Femur (tissue), 1 donor: ENCODE results near the gene LYRM2.

Source experiments
- DNase-seq: peaks from one replicate; pipeline ENCODE4 v3.0.0-alpha.2; 2017

Gene LYRM2

DNA sequence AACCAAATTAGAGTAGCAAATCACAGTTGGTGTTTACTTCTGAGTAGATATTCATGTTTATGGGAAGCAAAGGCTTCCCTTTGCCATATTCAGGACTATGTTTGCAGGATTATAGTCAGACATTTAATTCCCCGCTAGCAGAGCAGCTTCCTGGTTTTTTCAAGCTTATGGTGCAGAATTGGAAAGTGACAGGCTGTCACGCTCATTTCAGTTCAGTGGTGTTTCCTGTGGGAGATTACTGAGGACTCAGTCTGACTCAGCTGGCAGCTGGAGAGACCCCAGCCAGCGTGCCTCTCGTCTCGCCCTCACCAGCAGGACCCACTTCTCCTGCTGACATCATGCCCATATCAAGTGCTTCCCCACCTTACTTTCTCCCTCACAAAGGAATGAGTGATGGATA lies 85.1 kb downstream of the LYRM2 start:
- DNase-seq: no peak

DNA sequence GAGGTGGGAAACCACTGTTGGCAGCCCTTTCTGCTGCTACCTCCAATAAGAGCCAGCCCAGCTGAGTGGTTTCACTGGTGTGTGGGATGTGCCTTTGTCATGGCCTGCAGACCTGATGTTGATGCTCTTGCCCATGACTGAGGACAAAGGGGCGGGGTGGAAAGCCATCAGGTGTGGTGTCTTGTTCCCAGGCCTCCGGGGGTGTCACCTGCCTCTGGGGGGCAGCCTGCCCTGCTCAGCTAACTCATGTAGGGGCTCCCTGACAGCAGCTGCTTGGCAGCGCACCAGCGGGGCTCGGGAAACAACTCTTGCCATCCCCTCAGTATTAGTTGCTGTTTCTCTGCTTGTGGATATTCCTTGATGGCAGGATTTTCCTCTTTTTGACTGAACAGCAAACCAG lies 91.3 kb downstream of the LYRM2 start:
- DNase-seq: no peak

DNA sequence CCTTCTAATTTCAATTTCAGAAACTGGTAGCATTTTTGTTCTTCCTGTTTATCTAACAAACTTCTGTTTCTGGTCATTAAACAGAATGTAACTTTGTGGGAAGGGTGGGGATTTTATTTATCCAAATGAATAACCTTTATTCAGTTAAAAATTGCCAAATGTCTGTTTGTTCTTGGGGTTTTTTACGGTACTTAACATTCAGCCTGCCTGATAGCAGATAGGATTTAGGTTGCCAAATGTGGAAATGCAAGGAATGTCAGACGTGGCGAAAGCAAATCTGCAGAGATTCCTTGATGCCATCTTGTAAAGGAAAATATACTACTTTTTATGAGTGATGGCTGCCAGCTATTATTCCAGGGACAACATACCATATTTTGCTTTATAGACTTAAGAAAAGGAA lies 95.7 kb downstream of the LYRM2 start:
- no peak for DNase-seq

DNA sequence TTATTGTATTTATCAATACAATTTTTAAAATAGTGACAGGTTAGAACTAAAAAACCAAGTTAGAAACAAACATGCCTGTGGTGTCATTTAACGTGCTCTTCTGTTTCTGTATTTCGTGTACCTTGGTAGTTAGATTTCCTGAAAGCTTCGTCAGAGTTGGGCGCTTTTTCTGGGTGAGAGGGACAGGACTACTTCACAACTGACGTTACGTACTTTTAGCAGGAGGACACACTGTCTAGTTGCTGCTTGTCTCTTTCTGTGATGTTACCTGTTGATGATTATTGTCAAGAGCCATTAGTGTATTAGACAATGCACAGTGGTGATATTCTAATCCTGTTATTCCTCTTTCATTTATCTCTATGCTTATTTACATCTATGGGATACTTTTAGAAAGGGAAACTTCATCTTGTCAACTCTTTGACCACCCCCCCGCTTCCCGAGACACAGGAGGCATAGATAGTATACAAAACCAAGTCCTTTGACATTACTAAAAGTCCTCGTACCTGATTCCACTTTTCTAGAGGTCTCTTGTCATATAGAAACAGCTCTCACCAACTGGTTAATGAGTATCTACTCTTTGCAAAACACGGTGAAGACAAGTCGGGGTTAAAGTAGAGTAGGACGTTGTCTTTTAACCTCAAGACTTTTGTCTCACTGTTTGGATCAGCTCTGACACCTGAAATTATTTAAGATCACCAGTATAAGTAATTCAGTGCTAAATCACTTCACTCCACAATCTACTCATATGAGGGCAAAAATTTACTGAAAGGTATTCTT lies 96.3 kb downstream of the LYRM2 start:
- DNase-seq: no peak

DNA sequence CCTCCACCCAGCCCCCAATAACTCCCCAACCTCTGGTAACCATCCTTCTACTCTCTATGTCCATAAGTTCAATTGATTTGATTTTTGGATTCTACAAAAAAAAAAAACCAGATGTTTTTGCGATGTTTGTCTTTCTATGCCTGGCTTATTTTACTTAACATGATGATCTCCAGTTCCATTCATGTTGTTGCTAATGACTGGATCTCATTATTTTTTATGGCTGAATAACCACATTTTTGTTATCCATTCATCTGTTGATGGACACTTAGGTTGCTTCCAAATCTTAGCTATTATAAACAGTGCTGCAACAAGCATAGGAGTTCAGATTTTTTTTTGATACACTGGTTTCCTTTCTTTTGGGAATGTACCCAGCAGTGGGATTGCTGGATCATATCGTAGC lies 98.8 kb downstream of the LYRM2 start:
- no peak for DNase-seq

DNA sequence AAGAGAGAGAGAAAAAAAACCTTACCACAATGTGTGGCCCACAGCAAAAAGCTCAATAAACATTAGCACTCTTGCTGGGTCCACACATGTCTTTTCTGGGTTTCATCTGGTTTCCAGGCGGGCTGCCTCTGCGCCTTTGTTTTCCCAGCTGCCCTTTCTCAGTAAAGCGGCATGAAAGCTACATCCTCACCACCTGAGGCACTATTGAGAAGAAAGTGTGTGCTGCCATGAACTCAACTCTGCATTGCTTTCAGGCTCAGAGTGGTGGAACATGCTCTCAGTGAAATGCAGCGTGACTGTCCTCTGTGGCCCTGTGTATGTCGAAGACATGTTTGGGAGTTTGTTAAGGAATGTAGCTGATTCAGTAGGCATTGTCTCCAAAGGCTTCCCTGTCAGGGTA lies 102.3 kb downstream of the LYRM2 start:
- no peak for DNase-seq

DNA sequence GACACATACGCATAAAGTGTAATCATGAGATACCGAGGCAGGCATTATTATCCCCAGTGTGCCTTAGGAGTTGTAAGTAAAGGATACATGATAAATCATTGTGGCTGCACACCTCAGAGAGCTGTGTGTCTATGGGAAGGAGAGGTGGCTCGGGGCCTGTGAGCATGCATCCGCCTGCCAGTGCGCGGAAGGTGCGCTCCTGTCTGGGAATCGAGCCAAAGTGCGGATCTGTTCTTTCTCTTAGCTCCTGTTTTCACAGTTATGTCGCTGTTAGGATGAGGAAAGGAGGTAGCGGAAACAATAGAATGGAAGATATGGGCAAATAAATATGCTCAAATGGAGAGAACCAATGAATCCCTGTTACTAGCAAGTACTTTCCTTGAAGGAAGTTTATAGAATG lies 107.6 kb downstream of the LYRM2 start:
- DNase-seq: no peak

DNA sequence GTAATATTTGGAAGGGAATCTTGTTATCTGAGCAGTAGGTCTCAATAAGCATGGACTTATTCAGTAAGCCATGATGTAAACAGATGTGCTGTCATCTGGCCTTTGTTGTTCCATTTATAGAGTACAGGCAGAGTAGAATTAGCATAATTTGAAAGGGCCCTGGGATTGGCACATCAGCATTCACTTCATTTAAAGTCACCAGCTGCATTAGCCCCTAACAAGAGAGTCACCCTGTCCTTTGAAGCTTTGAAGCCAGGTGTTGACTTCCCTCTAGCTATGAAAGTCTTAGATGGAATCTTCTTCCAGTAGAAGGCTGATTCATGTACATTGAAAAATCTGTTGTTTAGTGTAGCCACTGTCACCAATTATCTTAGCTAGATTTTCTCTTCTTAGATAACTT lies 109.7 kb downstream of the LYRM2 start:
- DNase-seq: no peak

DNA sequence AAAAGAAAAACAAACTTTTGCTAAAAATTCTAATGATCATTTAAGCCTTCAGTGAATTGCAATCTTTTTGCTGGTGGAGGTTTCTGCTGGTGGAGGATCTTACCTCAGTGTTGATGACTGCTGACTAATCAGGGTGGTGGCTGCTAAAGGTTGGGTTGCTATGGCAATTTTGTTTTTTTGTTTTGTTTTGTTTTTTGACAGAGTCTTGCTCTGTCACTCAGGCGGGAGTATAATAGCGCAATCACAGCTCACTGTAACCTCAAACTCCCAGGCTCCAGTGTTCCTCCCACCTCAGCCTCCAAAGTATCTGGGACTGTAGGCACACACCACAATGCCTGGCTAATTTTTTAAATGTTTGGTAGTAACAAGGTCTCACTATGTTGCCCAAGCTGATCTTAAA lies 110.9 kb downstream of the LYRM2 start:
- DNase-seq: no peak

DNA sequence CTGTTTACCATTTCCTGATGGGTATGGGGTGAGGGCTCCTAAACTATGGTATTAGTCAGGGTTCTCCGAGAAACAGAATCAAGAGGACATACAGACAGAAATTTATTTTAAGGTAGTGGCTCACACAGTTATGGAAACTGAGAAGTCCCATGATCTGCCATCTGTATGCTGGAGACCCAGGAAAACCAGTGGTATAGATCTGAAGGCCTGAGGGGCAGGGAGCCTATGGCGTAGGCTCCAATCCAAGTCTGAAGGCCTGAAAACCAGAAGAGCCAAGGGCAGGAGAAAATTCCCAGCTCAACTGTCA lies 112.0 kb downstream of the LYRM2 start:
- no peak for DNase-seq

DNA sequence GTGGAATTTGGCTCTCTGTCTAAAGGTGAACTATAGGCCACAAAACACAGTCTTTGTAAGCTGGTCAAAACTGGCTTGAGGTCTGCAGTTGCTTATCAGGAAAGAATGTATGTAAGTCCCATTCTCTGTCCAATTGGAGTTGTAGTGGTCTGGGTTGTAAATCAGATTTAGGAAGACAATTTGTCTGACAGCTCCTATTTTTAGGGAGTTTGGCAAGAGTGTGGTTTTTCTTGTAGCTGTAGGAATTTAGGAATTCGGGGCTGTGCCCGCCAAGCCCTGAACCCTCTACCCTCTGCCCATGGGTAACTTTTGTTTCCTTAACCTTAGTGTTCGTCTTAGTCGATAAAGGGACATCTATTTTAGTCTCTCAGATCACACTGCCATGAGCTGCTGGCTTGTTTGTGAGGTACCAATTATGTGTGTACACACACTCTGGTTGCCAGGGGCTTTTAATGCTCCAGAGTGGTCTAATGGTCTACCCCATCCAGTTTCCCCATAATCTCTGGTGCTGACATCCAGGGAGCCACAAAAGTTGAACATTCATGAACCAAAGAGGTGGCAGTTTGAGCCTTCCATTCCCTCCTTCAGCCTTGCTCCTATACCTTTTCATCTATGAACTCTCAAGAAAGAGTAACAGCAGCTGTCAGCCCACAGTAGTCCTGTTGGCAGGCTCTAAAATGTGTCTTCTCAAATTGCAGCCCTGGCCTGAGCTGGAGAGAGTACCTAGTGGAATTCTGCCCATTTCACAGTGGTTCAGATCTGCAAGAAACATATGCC lies 112.6 kb downstream of the LYRM2 start:
- no peak for DNase-seq

DNA sequence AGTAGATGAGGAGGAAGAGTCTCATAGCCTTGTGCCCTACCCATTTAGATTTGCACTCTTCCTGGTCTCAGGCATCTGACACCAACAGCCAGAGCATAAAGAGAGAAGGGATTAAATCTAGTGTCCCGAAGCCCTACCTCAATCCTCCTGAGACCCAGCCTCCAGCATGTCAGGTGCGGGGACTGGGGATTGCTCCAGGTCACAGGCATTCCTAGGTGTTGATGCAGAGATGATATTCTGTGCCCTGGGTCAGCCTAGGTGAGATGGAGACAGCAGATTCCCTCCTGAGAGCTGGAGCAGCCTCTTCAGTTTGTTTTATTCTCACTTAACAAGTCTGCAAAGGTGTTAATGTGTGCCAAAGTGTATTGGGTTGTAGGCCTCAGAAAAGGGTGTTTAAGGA lies 115.8 kb downstream of the LYRM2 start:
- DNase-seq: no peak

DNA sequence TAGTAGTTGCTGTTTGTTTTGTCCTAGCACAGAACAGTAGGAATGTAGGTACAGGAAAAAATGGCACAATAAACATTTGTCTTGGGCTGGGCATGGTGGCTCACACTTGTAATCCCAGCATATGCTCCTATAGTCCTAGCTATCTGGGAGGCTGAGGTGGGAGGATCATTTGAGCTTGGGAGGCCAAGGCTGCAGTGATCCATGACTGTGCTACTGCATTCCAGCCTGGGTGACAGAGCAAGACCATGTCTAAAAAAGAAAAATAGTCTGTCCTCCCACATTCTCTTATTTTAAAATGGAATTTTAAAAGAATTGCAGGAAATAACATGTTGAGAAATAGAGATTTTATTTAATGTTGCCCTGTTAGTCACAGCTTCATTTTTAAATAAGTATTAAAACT lies 117.8 kb downstream of the LYRM2 start:
- DNase-seq: no peak

DNA sequence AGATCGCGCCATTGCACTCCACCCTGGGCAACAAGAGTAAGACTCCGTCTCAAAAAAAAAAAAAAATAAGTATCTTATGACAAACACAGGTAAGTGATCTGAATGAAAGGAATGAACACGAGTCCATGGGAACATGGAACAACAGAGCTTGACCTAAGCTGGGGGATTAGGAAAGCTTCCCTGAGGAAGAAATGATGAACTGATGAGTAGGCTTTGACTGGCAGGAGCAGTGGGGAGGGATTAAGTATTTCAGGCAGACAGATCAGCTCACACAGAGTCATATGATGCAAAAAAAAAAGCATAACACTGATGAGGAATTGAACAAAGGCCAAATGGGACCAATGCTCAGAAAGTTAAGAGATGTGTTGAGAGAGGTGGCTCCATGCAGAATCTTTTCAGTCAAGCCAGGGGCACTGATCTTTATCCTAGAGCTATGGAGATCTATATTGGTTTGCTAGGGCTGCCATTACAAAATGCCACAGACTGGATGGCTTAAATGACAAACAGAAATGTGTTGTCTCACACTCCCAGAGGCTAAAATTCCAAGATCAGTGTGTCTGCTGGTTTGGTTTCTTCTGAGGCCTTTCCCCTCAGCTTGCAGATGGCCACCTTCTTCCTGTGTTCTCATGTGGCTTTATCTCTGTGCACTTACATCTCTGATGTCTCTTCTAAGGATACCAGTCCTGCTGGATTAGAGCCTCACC lies 120.0 kb downstream of the LYRM2 start:
- no peak for DNase-seq
